HepG2 (cell line): ENCODE measurements around the gene MMP25. TPM values are rescaled to one million over a fixed set of nuclear protein-coding genes. Genes with fewer than 3 reads are reported as not detected.

ENCODE experiments used
- ISX ChIP-seq: sonication (generic); formaldehyde crosslinking; conservative IDR thresholded peaks from 2 replicates; pipeline ENCODE4 v1.5.0; 2020; ENCODE audit warnings: missing genetic modification reagents
- TCF12 ChIP-seq, 2 experiments: fragments of 450-650 bp in 1 of 2; sonication (generic) in 1 of 2; formaldehyde crosslinking in 1 of 2; IDR thresholded peaks; 2 replicates each; pipeline versions ENCODE4 v1.6.1 to v1.8.0; 2017 to 2022; ENCODE audit warnings: antibody characterized with exemption in 1 of 2, mild to moderate bottlenecking in 1 of 2, missing genetic modification reagents in 1 of 2, moderate library complexity in 1 of 2
- ZNF264 ChIP-seq: sonication (generic); formaldehyde crosslinking; IDR thresholded peaks from 2 replicates; pipeline ENCODE4 v1.4.0; 2020; ENCODE audit warnings: missing genetic modification reagents
- ZNF33B ChIP-seq: sonication (generic); formaldehyde crosslinking; IDR thresholded peaks from 2 replicates; pipeline ENCODE4 v1.5.1; 2020; ENCODE audit warnings: mild to moderate bottlenecking, missing genetic modification reagents
- ZNF343 ChIP-seq: sonication (generic); formaldehyde crosslinking; IDR thresholded peaks from 2 replicates; pipeline ENCODE4 v1.4.0; 2020; ENCODE audit warnings: mild to moderate bottlenecking, missing genetic modification reagents
- polyA plus RNA-seq, 8 experiments: library from polyadenylated mRNA; depleted of rRNA in 3 of 8; stranded (reverse) in 7 of 8; unstranded in 1 of 8; fragments of >200 nt; fragmentation: Illumina TruSeq in 4 of 8; extraction: Trizol in 4 of 8; gene quantifications; 2 replicates each; pipeline versions ENCODE4 v1.2.1 to v1.2.3, GENCODE V29; 2011 to 2016; ENCODE audit warnings: low read depth in 4 of 8, missing spikeins in 1 of 8, mixed read lengths in 1 of 8; ENCODE audit not compliant: insufficient read depth in 1 of 8
- total RNA-seq, 5 experiments: library from RNA; depleted of rRNA; stranded (reverse); fragments of >200 nt; fragmentation: Illumina TruSeq; extraction: Trizol; gene quantifications; 2 replicates each; pipeline ENCODE4 v1.2.3, GENCODE V29; 2016; ENCODE audit warnings: low read depth in 1 of 5
- TF ChIP-seq, protein P1 (sequence below): sonication (generic); formaldehyde crosslinking; IDR thresholded peaks from 2 replicates; pipeline ENCODE4 v1.4.0; 2020; ENCODE audit warnings: missing genetic modification reagents, borderline replicate concordance
- TF ChIP-seq, protein P2 (sequence below): sonication (generic); formaldehyde crosslinking; IDR thresholded peaks from 2 replicates; pipeline ENCODE4 v1.9.0; 2022; ENCODE audit warnings: missing genetic modification reagents, mild to moderate bottlenecking, borderline replicate concordance
- TF ChIP-seq, protein P3 (sequence below), 2 experiments: sonication (generic) in 1 of 2; formaldehyde crosslinking in 1 of 2; IDR thresholded peaks; 2 replicates each; pipeline versions ENCODE4 v1.4.0 to v1.6.1; 2016 to 2020; ENCODE audit warnings: borderline replicate concordance in 1 of 2, low read depth in 1 of 2, mild to moderate bottlenecking in 1 of 2, missing genetic modification reagents in 1 of 2
- TF ChIP-seq, protein P4 (sequence below): sonication (generic); formaldehyde crosslinking; conservative IDR thresholded peaks from 2 replicates; pipeline ENCODE4 v1.4.0; 2020; ENCODE audit warnings: mild to moderate bottlenecking, missing genetic modification reagents, moderate library complexity
- TF ChIP-seq, protein P5 (sequence below): sonication (generic); formaldehyde crosslinking; IDR thresholded peaks from 2 replicates; pipeline ENCODE4 v1.4.0; 2020; ENCODE audit warnings: missing genetic modification reagents
- TF ChIP-seq, protein P6 (sequence below): IDR thresholded peaks from 2 replicates; pipeline ENCODE4 v1.4.0; 2020; ENCODE audit warnings: mild to moderate bottlenecking, missing genetic modification reagents

Gene MMP25
- total and polyA plus RNA-seq, 2 of the 13 experiments (the other 11 are each of a cell fraction or from before 2014, with no cell fraction given), result 0.04 to 0.08 TPM

DNA sequence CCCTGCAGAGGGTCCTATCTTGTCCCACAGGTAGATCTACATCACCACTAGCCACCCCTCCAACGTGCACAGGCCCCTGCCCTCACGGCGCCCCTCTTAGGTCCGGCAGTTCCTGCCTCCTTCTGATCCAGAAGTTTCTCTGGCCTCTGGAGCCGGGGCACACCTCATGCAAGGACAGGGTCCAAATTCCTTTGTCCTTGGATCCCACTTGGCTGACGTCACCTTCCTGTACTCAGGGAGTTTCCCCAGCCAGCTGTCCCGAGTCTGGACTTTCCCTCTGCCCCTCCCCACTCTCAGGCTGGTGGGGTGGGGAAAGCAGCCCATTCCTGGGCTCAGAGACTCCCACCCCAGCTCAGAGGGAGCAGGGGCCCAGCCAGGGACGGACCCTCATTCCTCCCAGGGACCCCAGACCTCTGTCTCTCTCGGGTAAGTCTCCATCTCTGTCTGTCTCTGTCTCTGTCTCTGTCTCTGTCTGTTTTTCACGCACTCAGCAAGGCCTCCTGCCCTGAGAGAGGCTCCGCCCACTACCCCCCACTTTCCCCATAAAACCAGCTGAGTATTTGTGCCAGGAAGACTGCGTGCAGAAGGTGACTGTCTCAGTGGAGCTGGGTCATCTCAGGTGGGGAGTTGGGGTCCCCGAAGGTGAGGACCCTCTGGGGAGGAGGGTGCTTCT is 18.8 kb downstream of the MMP25 start, which contains the start of gene IL32 (continued):
- TF ChIP-seq ISX (0 out of 2 replicates have a peak, but pooled peaks have one; percentile 58), ZNF264 (0 out of 2 replicates have a peak, but pooled peaks have one; percentile 41), TCF12 (IDR thresholded peaks at IDR 0.05) (no peak), TCF12 (CRISPR knock-in tag; IDR thresholded peaks at IDR 0.05) (0 out of 2 replicates have a peak, but pooled peaks have one; percentile 16), ZNF33B (CRISPR knock-in tag) (peak; percentile 24; the same call in 1 of the 2 replicates), ZNF343 (CRISPR knock-in tag) (peak; percentile 59; the same call in 1 of the 2 replicates)
- TF ChIP-seq, protein P1, sequence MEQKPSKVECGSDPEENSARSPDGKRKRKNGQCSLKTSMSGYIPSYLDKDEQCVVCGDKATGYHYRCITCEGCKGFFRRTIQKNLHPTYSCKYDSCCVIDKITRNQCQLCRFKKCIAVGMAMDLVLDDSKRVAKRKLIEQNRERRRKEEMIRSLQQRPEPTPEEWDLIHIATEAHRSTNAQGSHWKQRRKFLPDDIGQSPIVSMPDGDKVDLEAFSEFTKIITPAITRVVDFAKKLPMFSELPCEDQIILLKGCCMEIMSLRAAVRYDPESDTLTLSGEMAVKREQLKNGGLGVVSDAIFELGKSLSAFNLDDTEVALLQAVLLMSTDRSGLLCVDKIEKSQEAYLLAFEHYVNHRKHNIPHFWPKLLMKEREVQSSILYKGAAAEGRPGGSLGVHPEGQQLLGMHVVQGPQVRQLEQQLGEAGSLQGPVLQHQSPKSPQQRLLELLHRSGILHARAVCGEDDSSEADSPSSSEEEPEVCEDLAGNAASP (CRISPR knock-in tag), result peak; percentile 93
- TF ChIP-seq, protein P2, sequence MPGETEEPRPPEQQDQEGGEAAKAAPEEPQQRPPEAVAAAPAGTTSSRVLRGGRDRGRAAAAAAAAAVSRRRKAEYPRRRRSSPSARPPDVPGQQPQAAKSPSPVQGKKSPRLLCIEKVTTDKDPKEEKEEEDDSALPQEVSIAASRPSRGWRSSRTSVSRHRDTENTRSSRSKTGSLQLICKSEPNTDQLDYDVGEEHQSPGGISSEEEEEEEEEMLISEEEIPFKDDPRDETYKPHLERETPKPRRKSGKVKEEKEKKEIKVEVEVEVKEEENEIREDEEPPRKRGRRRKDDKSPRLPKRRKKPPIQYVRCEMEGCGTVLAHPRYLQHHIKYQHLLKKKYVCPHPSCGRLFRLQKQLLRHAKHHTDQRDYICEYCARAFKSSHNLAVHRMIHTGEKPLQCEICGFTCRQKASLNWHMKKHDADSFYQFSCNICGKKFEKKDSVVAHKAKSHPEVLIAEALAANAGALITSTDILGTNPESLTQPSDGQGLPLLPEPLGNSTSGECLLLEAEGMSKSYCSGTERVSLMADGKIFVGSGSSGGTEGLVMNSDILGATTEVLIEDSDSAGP (CRISPR knock-in tag), result peak; percentile 67; the same call in 1 of the 2 replicates
- TF ChIP-seq, protein P3, sequence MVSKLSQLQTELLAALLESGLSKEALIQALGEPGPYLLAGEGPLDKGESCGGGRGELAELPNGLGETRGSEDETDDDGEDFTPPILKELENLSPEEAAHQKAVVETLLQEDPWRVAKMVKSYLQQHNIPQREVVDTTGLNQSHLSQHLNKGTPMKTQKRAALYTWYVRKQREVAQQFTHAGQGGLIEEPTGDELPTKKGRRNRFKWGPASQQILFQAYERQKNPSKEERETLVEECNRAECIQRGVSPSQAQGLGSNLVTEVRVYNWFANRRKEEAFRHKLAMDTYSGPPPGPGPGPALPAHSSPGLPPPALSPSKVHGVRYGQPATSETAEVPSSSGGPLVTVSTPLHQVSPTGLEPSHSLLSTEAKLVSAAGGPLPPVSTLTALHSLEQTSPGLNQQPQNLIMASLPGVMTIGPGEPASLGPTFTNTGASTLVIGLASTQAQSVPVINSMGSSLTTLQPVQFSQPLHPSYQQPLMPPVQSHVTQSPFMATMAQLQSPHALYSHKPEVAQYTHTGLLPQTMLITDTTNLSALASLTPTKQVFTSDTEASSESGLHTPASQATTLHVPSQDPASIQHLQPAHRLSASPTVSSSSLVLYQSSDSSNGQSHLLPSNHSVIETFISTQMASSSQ (IDR thresholded peaks at IDR 0.05; ENCODE audit: low read depth), result no peak
- TF ChIP-seq, protein P3 (CRISPR knock-in tag; IDR thresholded peaks at IDR 0.05; ENCODE audit: borderline replicate concordance), result no peak
- TF ChIP-seq, protein P4, sequence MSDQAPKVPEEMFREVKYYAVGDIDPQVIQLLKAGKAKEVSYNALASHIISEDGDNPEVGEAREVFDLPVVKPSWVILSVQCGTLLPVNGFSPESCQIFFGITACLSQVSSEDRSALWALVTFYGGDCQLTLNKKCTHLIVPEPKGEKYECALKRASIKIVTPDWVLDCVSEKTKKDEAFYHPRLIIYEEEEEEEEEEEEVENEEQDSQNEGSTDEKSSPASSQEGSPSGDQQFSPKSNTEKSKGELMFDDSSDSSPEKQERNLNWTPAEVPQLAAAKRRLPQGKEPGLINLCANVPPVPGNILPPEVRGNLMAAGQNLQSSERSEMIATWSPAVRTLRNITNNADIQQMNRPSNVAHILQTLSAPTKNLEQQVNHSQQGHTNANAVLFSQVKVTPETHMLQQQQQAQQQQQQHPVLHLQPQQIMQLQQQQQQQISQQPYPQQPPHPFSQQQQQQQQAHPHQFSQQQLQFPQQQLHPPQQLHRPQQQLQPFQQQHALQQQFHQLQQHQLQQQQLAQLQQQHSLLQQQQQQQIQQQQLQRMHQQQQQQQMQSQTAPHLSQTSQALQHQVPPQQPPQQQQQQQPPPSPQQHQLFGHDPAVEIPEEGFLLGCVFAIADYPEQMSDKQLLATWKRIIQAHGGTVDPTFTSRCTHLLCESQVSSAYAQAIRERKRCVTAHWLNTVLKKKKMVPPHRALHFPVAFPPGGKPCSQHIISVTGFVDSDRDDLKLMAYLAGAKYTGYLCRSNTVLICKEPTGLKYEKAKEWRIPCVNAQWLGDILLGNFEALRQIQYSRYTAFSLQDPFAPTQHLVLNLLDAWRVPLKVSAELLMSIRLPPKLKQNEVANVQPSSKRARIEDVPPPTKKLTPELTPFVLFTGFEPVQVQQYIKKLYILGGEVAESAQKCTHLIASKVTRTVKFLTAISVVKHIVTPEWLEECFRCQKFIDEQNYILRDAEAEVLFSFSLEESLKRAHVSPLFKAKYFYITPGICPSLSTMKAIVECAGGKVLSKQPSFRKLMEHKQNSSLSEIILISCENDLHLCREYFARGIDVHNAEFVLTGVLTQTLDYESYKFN (CRISPR knock-in tag), result peak; percentile 90
- TF ChIP-seq, protein P5, sequence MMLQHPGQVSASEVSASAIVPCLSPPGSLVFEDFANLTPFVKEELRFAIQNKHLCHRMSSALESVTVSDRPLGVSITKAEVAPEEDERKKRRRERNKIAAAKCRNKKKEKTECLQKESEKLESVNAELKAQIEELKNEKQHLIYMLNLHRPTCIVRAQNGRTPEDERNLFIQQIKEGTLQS (CRISPR knock-in tag), result peak; percentile 96
- TF ChIP-seq, protein P6, sequence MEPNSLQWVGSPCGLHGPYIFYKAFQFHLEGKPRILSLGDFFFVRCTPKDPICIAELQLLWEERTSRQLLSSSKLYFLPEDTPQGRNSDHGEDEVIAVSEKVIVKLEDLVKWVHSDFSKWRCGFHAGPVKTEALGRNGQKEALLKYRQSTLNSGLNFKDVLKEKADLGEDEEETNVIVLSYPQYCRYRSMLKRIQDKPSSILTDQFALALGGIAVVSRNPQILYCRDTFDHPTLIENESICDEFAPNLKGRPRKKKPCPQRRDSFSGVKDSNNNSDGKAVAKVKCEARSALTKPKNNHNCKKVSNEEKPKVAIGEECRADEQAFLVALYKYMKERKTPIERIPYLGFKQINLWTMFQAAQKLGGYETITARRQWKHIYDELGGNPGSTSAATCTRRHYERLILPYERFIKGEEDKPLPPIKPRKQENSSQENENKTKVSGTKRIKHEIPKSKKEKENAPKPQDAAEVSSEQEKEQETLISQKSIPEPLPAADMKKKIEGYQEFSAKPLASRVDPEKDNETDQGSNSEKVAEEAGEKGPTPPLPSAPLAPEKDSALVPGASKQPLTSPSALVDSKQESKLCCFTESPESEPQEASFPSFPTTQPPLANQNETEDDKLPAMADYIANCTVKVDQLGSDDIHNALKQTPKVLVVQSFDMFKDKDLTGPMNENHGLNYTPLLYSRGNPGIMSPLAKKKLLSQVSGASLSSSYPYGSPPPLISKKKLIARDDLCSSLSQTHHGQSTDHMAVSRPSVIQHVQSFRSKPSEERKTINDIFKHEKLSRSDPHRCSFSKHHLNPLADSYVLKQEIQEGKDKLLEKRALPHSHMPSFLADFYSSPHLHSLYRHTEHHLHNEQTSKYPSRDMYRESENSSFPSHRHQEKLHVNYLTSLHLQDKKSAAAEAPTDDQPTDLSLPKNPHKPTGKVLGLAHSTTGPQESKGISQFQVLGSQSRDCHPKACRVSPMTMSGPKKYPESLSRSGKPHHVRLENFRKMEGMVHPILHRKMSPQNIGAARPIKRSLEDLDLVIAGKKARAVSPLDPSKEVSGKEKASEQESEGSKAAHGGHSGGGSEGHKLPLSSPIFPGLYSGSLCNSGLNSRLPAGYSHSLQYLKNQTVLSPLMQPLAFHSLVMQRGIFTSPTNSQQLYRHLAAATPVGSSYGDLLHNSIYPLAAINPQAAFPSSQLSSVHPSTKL (CRISPR knock-in tag), result peak; percentile 71
